PC-3 (cell line): Measurements from ENCODE around the gene PRPS1. TPM values are rescaled to one million over a fixed set of nuclear protein-coding genes. Genes with fewer than 3 reads are reported as not detected.
"Not testable (repeated sequence)": the region's sequence is repeated elsewhere in the genome, so short reads cannot be mapped to it uniquely, and the experiment has no call there.

Experiments
- ATAC-seq: fragments of 200-7000 bp; cut with Tn5 transposase; 2 replicates; pipeline ENCODE4 v1.9.1; 2020; ENCODE audit warnings: mild to moderate bottlenecking, moderate library complexity
- BruUV-seq: library from RNA; stranded (reverse); fragments of 400-500 nt; replicated peaks from 2 replicates; lab custom pipeline; 2021; lab: Mats Ljungman, UMichigan
- CTCF ChIA-PET: fragments of 300-600 bp; sonication (Branson Sonifier 250); formaldehyde crosslinking; loops from one replicate; lab custom pipeline; 2022; ENCODE audit warnings: antibody characterized with exemption; lab: Charles Lee
- POLR2A ChIA-PET: fragments of 300-600 bp; sonication (Branson Sonifier 250); formaldehyde crosslinking; loops from one replicate; lab custom pipeline; 2022; ENCODE audit warnings: antibody characterized with exemption; ENCODE audit not compliant: unreplicated experiment; lab: Charles Lee
- DNase-seq: peaks from one replicate; pipeline ENCODE4 v3.0.0-alpha.2; 2015
- H2AFZ ChIP-seq: fragments of 300-600 bp; sonication (generic); 2 replicates; pipeline ENCODE4 v1.6.0; 2016; ENCODE audit warnings: antibody characterized with exemption, low read length
- H3F3A ChIP-seq: fragments of 300-600 bp; sonication (generic); one replicate; pipeline ENCODE4 v1.6.0; 2017; ENCODE audit warnings: antibody characterized with exemption, low read length, control low read depth, mild to moderate bottlenecking; ENCODE audit not compliant: unreplicated experiment
- H3K27ac ChIP-seq: fragments of 300-600 bp; sonication (generic); 2 replicates; pipeline ENCODE4 v1.5.1; 2016; ENCODE audit warnings: mild to moderate bottlenecking, low read length
- H3K27me3 ChIP-seq: fragments of 300-600 bp; sonication (generic); 2 replicates; pipeline ENCODE4 v1.6.1; 2016; ENCODE audit warnings: low read length, mixed read lengths
- H3K36me3 ChIP-seq: fragments of 300-600 bp; sonication (generic); 2 replicates; pipeline ENCODE4 v1.6.1; 2016; ENCODE audit warnings: low read depth, mixed run types, low read length, mixed read lengths
- H3K4me1 ChIP-seq: fragments of 300-600 bp; sonication (generic); 2 replicates; pipeline ENCODE4 v1.5.1; 2016; ENCODE audit warnings: low read length; ENCODE audit not compliant: insufficient read depth
- H3K4me2 ChIP-seq: fragments of 300-600 bp; sonication (generic); 2 replicates; pipeline ENCODE4 v1.6.0; 2016; ENCODE audit warnings: low read length
- H3K4me3 ChIP-seq: fragments of 300-600 bp; sonication (generic); 2 replicates; pipeline ENCODE4 v1.5.1; 2016; ENCODE audit warnings: mild to moderate bottlenecking, low read length, mixed read lengths
- H3K79me2 ChIP-seq: fragments of 300-600 bp; sonication (generic); 2 replicates; pipeline ENCODE4 v1.6.1; 2017; ENCODE audit warnings: low read length, mixed read lengths
- H3K9ac ChIP-seq: fragments of 300-600 bp; sonication (generic); 2 replicates; pipeline ENCODE4 v1.6.0; 2016; ENCODE audit warnings: mild to moderate bottlenecking, low read length
- H3K9me2 ChIP-seq: fragments of 300-600 bp; sonication (generic); replicated peaks from 2 replicates; pipeline ENCODE4 v1.6.1; 2016; ENCODE audit warnings: mixed run types, low read length, mixed read lengths
- H3K9me3 ChIP-seq: fragments of 300-600 bp; sonication (generic); 2 replicates; pipeline ENCODE4 v1.6.1; 2016; ENCODE audit warnings: low read length, mixed read lengths
- H4K20me1 ChIP-seq: fragments of 300-600 bp; sonication (generic); 2 replicates; pipeline ENCODE4 v1.6.1; 2016; ENCODE audit warnings: low read length, mixed read lengths
- CTCF ChIP-seq: fragments of 300-600 bp; sonication (generic); conservative IDR thresholded peaks from 2 replicates; pipeline ENCODE4 v1.5.1; 2017; ENCODE audit warnings: antibody characterized with exemption, low read depth, mild to moderate bottlenecking, low read length
- EZH2 ChIP-seq: fragments of 300-600 bp; sonication (generic); IDR thresholded peaks from one replicate; pipeline ENCODE4 v1.6.1; 2017; ENCODE audit warnings: antibody characterized with exemption, mild to moderate bottlenecking, low read length; ENCODE audit not compliant: unreplicated experiment
- EZH2phosphoT487 ChIP-seq: fragments of 300-600 bp; sonication (generic); IDR thresholded peaks from 2 replicates; pipeline ENCODE4 v1.6.1; 2018; ENCODE audit warnings: mild to moderate bottlenecking, antibody characterized with exemption, low read length, borderline replicate concordance
- intact Hi-C: fragments of 100-400 bp; cut with micrococcal nuclease; formaldehyde crosslinking; loops from 2 replicates; pipeline ENCODE4 v1.9.0; 2023
- total RNA-seq: library from RNA; depleted of rRNA; stranded (reverse); fragments of >200 nt; gene quantifications from 2 replicates; pipeline ENCODE4 v1.2.3, GENCODE V29; 2014

PRPS1 gene
- total RNA-seq, 1 experiment from 2014 or later, result 57.0 TPM

- ChIA-PET POLR2A (no interaction called here), CTCF (no interaction called here)
- no peak for TF ChIP-seq EZH2
- TF ChIP-seq EZH2phosphoT487, result no peak
- TF ChIP-seq CTCF, result no peak
- no peaks in the 10 kb centered on the region for H3F3A ChIP-seq
- H3K27me3 ChIP-seq, result no peaks in the 10 kb centered on the region
- no peaks in the 10 kb centered on the region for H3K79me2 ChIP-seq
- H3K9ac ChIP-seq, result no peak overlapping the region
- DNase-seq (no peak), ATAC-seq (no peak)
- H3K27ac ChIP-seq, result no peak overlapping the region
- intact Hi-C loops, result no loop called here
- no peaks in the 10 kb centered on the region for H4K20me1 ChIP-seq
- H2AFZ ChIP-seq, result no peak overlapping the region
- H3K9me3 ChIP-seq, result no peaks in the 10 kb centered on the region
- no TSS peak for BruUV-seq
- peaks cover 11% of the 10 kb centered on the region for H3K4me1 ChIP-seq
- H3K36me3 ChIP-seq, result no peaks in the 10 kb centered on the region
- no peak overlapping the region for H3K4me2 ChIP-seq
- H3K4me3 ChIP-seq, result no peak overlapping the region
- no peaks in the 10 kb centered on the region for H3K9me2 ChIP-seq
These were observed 55.0 kb downstream of the PRPS1 start for GRCh38 chrX:107683124-107683895.

GRCh38 chrX:107683931-107684330 is 55.6 kb downstream of the PRPS1 start:
- no peak overlapping the region for H3K4me3 ChIP-seq
- intact Hi-C loops, result no loop called here
- no peaks in the 10 kb centered on the region for H3K79me2 ChIP-seq
- no peak overlapping the region for H3K9ac ChIP-seq
- H3K9me2 ChIP-seq, result no peaks in the 10 kb centered on the region
- ATAC-seq (no peak), DNase-seq (no peak)
- peaks cover 11% of the 10 kb centered on the region for H3K4me1 ChIP-seq
- no peaks in the 10 kb centered on the region for H3F3A ChIP-seq
- H3K27me3 ChIP-seq, result no peaks in the 10 kb centered on the region
- H3K36me3 ChIP-seq, result no peaks in the 10 kb centered on the region
- H4K20me1 ChIP-seq, result no peaks in the 10 kb centered on the region
- CTCF ChIA-PET, result no interaction called here
- no TSS peak for BruUV-seq
- H3K4me2 ChIP-seq, result no peak overlapping the region
- H2AFZ ChIP-seq, result no peak overlapping the region
- H3K9me3 ChIP-seq, result no peaks in the 10 kb centered on the region
- no peak overlapping the region for H3K27ac ChIP-seq
- TF ChIP-seq EZH2phosphoT487 (no peak), EZH2 (no peak), CTCF (no peak)
- POLR2A ChIA-PET, result no interaction called here

- no peak for TF ChIP-seq EZH2phosphoT487
- TF ChIP-seq EZH2, result no peak
- no peak for TF ChIP-seq CTCF
- H3K9me2 ChIP-seq, result no peaks in the 10 kb centered on the region
- no peak overlapping the region for H3K27ac ChIP-seq
- BruUV-seq, result no TSS peak
- H3K36me3 ChIP-seq, result no peaks in the 10 kb centered on the region
- peaks cover 11% of the 10 kb centered on the region for H3K4me1 ChIP-seq
- no peaks in the 10 kb centered on the region for H4K20me1 ChIP-seq
- ATAC-seq (no peak), DNase-seq (no peak)
- H3K4me3 ChIP-seq, result no peak overlapping the region
- no peaks in the 10 kb centered on the region for H3K9me3 ChIP-seq
- no peak overlapping the region for H3K4me2 ChIP-seq
- no peak overlapping the region for H2AFZ ChIP-seq
- H3F3A ChIP-seq, result no peaks in the 10 kb centered on the region
- CTCF ChIA-PET, result no interaction called here
- intact Hi-C loops, result no loop called here
- POLR2A ChIA-PET, result interaction anchor here (0.6 kb wide), 1 partner anchor 56 kb away, joined by 8 read pairs; no protein-coding TSS in a partner anchor
- H3K27me3 ChIP-seq, result no peaks in the 10 kb centered on the region
- H3K79me2 ChIP-seq, result no peaks in the 10 kb centered on the region
- no peak overlapping the region for H3K9ac ChIP-seq
These were observed 56.7 kb downstream of the PRPS1 start for GRCh38 chrX:107684956-107685385.

GRCh38 chrX:107685586-107685985 is 57.3 kb downstream of the PRPS1 start:
- H3K36me3 ChIP-seq, H3K9me2 ChIP-seq, H3K27me3 ChIP-seq, ATAC-seq, H3K79me2 ChIP-seq, H3K4me3 ChIP-seq, intact Hi-C loops, H3K4me2 ChIP-seq, H3K27ac ChIP-seq, H3F3A ChIP-seq, BruUV-seq, H3K9me3 ChIP-seq, DNase-seq, H4K20me1 ChIP-seq, H2AFZ ChIP-seq, CTCF ChIA-PET, H3K9ac ChIP-seq: not testable (repeated sequence)
- peaks cover 11% of the 10 kb centered on the region for H3K4me1 ChIP-seq
- POLR2A ChIA-PET, result interaction anchor here (0.6 kb wide), 1 partner anchor 9 kb away, joined by 7 read pairs; no protein-coding TSS in a partner anchor
